ENCODE results near the gene WNT3. TPM values are rescaled to one million over a fixed set of nuclear protein-coding genes. Genes with fewer than 3 reads are reported as not detected.

Gene WNT3
- total and polyA plus RNA-seq, 2 experiments from 2014 or later, result 2.7 to 3.4 TPM

DNA sequence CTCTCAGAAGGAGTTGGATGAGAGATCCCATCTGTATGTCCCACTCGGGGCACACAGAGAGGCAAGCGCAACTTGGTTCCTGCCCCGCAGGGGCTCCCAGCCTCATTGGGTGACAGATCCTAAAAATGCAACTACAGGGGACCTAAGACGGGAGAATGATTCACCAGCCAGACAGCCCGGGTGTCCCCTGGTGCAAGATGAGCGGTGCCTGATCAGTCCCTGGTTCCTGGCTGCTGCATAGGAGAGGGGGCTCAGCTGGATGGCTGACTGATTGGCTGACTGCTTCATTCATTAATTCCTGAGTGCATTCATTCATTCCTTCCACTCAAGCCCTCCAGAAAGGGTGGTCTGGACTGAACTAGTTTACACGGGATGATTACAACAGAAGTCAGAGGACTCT, 22.0 kb downstream of the WNT3 start:
- Mint-ChIP-seq H3K9me3 (no peaks in the 10 kb centered on the region; the same call in 2 of the 3 replicates), H3K27ac (no peak overlapping the region)

More for the DNA sequence above, 22.0 kb downstream of the WNT3 start:
- H3K79me2 ChIP-seq (replicated peaks; ENCODE audit: insufficient read depth), result no peaks in the 10 kb centered on the region
- no peak overlapping the region for H3K4me3 Mint-ChIP-seq
- H3K27ac ChIP-seq (ENCODE audit: low read depth), result no peak overlapping the region
- H4K20me1 ChIP-seq (replicated peaks; ENCODE audit: insufficient read depth), result no peaks in the 10 kb centered on the region; the same call in 1 of the 2 replicates
- no peaks in the 10 kb centered on the region for H3K36me3 Mint-ChIP-seq (ENCODE audit: low read depth)
- H2AFZ ChIP-seq, result no peak overlapping the region
- no peaks in the 10 kb centered on the region for H3K9me2 ChIP-seq (ENCODE audit: insufficient read depth)
- peaks cover 6% of the 10 kb centered on the region; the same call in 1 of the 2 replicates for H3K27me3 ChIP-seq (ENCODE audit: insufficient read depth)
- ATAC-seq, result no peak
- H3F3A ChIP-seq (replicated peaks; ENCODE audit: low read depth), result no peaks in the 10 kb centered on the region
- no peak for DNase-seq (ENCODE audit: low spot score)
- no peaks in the 10 kb centered on the region for H3K4me1 ChIP-seq (ENCODE audit: insufficient read depth)
- TF ChIP-seq EZH2 (IDR thresholded peaks at IDR 0.05; ENCODE audit: low read depth, unreplicated experiment), result no peak
- TF ChIP-seq, protein P1, sequence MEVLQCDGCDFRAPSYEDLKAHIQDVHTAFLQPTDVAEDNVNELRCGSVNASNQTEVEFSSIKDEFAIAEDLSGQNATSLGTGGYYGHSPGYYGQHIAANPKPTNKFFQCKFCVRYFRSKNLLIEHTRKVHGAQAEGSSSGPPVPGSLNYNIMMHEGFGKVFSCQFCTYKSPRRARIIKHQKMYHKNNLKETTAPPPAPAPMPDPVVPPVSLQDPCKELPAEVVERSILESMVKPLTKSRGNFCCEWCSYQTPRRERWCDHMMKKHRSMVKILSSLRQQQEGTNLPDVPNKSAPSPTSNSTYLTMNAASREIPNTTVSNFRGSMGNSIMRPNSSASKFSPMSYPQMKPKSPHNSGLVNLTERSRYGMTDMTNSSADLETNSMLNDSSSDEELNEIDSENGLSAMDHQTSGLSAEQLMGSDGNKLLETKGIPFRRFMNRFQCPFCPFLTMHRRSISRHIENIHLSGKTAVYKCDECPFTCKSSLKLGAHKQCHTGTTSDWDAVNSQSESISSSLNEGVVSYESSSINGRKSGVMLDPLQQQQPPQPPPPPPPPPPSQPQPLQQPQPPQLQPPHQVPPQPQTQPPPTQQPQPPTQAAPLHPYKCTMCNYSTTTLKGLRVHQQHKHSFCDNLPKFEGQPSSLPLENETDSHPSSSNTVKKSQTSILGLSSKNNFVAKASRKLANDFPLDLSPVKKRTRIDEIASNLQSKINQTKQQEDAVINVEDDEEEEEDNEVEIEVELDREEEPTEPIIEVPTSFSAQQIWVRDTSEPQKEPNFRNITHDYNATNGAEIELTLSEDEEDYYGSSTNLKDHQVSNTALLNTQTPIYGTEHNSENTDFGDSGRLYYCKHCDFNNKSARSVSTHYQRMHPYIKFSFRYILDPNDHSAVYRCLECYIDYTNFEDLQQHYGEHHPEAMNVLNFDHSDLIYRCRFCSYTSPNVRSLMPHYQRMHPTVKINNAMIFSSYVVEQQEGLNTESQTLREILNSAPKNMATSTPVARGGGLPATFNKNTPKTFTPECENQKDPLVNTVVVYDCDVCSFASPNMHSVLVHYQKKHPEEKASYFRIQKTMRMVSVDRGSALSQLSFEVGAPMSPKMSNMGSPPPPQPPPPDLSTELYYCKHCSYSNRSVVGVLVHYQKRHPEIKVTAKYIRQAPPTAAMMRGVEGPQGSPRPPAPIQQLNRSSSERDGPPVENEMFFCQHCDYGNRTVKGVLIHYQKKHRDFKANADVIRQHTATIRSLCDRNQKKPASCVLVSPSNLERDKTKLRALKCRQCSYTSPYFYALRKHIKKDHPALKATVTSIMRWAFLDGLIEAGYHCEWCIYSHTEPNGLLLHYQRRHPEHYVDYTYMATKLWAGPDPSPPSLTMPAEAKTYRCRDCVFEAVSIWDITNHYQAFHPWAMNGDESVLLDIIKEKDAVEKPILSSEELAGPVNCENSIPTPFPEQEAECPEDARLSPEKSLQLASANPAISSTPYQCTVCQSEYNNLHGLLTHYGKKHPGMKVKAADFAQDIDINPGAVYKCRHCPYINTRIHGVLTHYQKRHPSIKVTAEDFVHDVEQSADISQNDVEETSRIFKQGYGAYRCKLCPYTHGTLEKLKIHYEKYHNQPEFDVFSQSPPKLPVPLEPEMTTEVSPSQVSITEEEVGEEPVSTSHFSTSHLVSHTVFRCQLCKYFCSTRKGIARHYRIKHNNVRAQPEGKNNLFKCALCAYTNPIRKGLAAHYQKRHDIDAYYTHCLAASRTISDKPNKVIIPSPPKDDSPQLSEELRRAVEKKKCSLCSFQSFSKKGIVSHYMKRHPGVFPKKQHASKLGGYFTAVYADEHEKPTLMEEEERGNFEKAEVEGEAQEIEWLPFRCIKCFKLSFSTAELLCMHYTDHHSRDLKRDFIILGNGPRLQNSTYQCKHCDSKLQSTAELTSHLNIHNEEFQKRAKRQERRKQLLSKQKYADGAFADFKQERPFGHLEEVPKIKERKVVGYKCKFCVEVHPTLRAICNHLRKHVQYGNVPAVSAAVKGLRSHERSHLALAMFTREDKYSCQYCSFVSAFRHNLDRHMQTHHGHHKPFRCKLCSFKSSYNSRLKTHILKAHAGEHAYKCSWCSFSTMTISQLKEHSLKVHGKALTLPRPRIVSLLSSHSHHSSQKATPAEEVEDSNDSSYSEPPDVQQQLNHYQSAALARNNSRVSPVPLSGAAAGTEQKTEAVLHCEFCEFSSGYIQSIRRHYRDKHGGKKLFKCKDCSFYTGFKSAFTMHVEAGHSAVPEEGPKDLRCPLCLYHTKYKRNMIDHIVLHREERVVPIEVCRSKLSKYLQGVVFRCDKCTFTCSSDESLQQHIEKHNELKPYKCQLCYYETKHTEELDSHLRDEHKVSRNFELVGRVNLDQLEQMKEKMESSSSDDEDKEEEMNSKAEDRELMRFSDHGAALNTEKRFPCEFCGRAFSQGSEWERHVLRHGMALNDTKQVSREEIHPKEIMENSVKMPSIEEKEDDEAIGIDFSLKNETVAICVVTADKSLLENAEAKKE (CRISPR knock-in tag; IDR thresholded peaks at IDR 0.05), result no peak
- TF ChIP-seq EZH2phosphoT487 (IDR thresholded peaks at IDR 0.05; ENCODE audit: unreplicated experiment), result no peak
- TF ChIP-seq ZNF114 (CRISPR knock-in tag; IDR thresholded peaks at IDR 0.05), result no peak
- TF ChIP-seq NANOG (IDR thresholded peaks at IDR 0.05; ENCODE audit: borderline replicate concordance), result no peak
- no peak for TF ChIP-seq POLR2AphosphoS5 (IDR thresholded peaks at IDR 0.05; ENCODE audit: low read depth)
- TF ChIP-seq, protein P2, sequence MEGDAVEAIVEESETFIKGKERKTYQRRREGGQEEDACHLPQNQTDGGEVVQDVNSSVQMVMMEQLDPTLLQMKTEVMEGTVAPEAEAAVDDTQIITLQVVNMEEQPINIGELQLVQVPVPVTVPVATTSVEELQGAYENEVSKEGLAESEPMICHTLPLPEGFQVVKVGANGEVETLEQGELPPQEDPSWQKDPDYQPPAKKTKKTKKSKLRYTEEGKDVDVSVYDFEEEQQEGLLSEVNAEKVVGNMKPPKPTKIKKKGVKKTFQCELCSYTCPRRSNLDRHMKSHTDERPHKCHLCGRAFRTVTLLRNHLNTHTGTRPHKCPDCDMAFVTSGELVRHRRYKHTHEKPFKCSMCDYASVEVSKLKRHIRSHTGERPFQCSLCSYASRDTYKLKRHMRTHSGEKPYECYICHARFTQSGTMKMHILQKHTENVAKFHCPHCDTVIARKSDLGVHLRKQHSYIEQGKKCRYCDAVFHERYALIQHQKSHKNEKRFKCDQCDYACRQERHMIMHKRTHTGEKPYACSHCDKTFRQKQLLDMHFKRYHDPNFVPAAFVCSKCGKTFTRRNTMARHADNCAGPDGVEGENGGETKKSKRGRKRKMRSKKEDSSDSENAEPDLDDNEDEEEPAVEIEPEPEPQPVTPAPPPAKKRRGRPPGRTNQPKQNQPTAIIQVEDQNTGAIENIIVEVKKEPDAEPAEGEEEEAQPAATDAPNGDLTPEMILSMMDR (conservative IDR thresholded peaks at IDR 0.05; ENCODE audit: low read depth in 2 of 2), result no peak
- no peak for TF ChIP-seq CREB1 (CRISPR knock-in tag; IDR thresholded peaks at IDR 0.05; ENCODE audit: low read depth)
- TF ChIP-seq, protein P3, sequence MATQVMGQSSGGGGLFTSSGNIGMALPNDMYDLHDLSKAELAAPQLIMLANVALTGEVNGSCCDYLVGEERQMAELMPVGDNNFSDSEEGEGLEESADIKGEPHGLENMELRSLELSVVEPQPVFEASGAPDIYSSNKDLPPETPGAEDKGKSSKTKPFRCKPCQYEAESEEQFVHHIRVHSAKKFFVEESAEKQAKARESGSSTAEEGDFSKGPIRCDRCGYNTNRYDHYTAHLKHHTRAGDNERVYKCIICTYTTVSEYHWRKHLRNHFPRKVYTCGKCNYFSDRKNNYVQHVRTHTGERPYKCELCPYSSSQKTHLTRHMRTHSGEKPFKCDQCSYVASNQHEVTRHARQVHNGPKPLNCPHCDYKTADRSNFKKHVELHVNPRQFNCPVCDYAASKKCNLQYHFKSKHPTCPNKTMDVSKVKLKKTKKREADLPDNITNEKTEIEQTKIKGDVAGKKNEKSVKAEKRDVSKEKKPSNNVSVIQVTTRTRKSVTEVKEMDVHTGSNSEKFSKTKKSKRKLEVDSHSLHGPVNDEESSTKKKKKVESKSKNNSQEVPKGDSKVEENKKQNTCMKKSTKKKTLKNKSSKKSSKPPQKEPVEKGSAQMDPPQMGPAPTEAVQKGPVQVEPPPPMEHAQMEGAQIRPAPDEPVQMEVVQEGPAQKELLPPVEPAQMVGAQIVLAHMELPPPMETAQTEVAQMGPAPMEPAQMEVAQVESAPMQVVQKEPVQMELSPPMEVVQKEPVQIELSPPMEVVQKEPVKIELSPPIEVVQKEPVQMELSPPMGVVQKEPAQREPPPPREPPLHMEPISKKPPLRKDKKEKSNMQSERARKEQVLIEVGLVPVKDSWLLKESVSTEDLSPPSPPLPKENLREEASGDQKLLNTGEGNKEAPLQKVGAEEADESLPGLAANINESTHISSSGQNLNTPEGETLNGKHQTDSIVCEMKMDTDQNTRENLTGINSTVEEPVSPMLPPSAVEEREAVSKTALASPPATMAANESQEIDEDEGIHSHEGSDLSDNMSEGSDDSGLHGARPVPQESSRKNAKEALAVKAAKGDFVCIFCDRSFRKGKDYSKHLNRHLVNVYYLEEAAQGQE (IDR thresholded peaks at IDR 0.05; ENCODE audit: unreplicated experiment), result no peak
- TF ChIP-seq ZNF331 (CRISPR knock-in tag; IDR thresholded peaks at IDR 0.05; ENCODE audit: low read depth), result no peak
- TF ChIP-seq JUNB (IDR thresholded peaks at IDR 0.05; ENCODE audit: unreplicated experiment), result no peak
- no peak for TF ChIP-seq STAT1 (IDR thresholded peaks at IDR 0.05; ENCODE audit: unreplicated experiment)
- TF ChIP-seq, protein P4, sequence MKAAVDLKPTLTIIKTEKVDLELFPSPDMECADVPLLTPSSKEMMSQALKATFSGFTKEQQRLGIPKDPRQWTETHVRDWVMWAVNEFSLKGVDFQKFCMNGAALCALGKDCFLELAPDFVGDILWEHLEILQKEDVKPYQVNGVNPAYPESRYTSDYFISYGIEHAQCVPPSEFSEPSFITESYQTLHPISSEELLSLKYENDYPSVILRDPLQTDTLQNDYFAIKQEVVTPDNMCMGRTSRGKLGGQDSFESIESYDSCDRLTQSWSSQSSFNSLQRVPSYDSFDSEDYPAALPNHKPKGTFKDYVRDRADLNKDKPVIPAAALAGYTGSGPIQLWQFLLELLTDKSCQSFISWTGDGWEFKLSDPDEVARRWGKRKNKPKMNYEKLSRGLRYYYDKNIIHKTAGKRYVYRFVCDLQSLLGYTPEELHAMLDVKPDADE (IDR thresholded peaks at IDR 0.05), result no peak
- H3K4me2 ChIP-seq, result no peak overlapping the region
- H3K36me3 ChIP-seq (ENCODE audit: insufficient read depth), result no peaks in the 10 kb centered on the region
- peaks cover 8% of the 10 kb centered on the region; the same call in 2 of the 3 replicates for H3K4me1 Mint-ChIP-seq
- H3K4me3 ChIP-seq, result no peak overlapping the region
- H3K27me3 Mint-ChIP-seq (ENCODE audit: insufficient read depth, low read depth, poor library complexity), result peaks cover 16% of the 10 kb centered on the region
